Measurements from ENCODE around the gene CTRB1. TPM values are rescaled to one million over a fixed set of nuclear protein-coding genes. Genes with fewer than 3 reads are reported as not detected.

The CTRB1 gene
- total RNA-seq, 4 donors from 2014 or later: not detected

- TF ChIP-seq POLR2A (IDR thresholded peaks at IDR 0.05) (no peak), POLR2AphosphoS5 (IDR thresholded peaks at IDR 0.05) (no peak), EP300 (IDR thresholded peaks at IDR 0.05) (no peak), CTCF (IDR thresholded peaks at IDR 0.05) (no peak)
- 96 to 98% methylated on average over 7 to 9 of the region's 21 CpGs for WGBS, 2 donors (ENCODE audit: low coverage in 1 of 2)
- ATAC-seq: no peak
Observed at GRCh38 chr16:75192606-75193264, 26.1 kb upstream of the CTRB1 start.

GRCh38 chr16:75193265-75193650 is 25.5 kb upstream of the CTRB1 start:
- Histone ChIP-seq H3K9me3 (no peaks in the 10 kb centered on the region), H3K4me3 (no peak overlapping the region), H3K27me3 (peaks cover 26% of the 10 kb centered on the region), H3K36me3 (no peaks in the 10 kb centered on the region), H3K27ac (no peak overlapping the region), H3K4me1 (peaks cover 0 to 4% (median 0%) of the 10 kb centered on the region in 3 donors)
- TF ChIP-seq POLR2AphosphoS5 (IDR thresholded peaks at IDR 0.05) (no peak), POLR2A (IDR thresholded peaks at IDR 0.05) (no peak), EP300 (IDR thresholded peaks at IDR 0.05) (no peak), CTCF (IDR thresholded peaks at IDR 0.05) (no peak)
- WGBS, 2 donors (ENCODE audit: low coverage in 1 of 2): 74% methylated on average over 2 of the region's 4 CpGs; no CpG with 5 or more reads in 1 of the 2 donors
- no peak for ATAC-seq

More at GRCh38 chr16:75192606-75193264, 26.1 kb upstream of the CTRB1 start:
- Histone ChIP-seq H3K4me1 (no peaks in the 10 kb centered on the region), H3K36me3 (no peaks in the 10 kb centered on the region), H3K27ac (no peak overlapping the region), H3K4me3 (no peak overlapping the region), H3K27me3 (peaks cover 21% of the 10 kb centered on the region), H3K9me3 (no peaks in the 10 kb centered on the region)

GRCh38 chr16:75193730-75194444 is 24.9 kb upstream of the CTRB1 start:
- TF ChIP-seq EP300 (IDR thresholded peaks at IDR 0.05) (no peak), POLR2A (IDR thresholded peaks at IDR 0.05) (no peak), POLR2AphosphoS5 (IDR thresholded peaks at IDR 0.05) (no peak), CTCF (IDR thresholded peaks at IDR 0.05) (no peak)
- ATAC-seq: no peak
- WGBS, 2 donors (ENCODE audit: low coverage in 1 of 2): 67 to 100% methylated on average over 3 to 5 of the region's 10 CpGs
- Histone ChIP-seq H3K4me3 (no peak overlapping the region), H3K9me3 (no peaks in the 10 kb centered on the region), H3K36me3 (no peaks in the 10 kb centered on the region), H3K27ac (no peak overlapping the region), H3K4me1 (peaks cover 0 to 6% (median 0%) of the 10 kb centered on the region in 3 donors), H3K27me3 (peaks cover 28% of the 10 kb centered on the region)

GRCh38 chr16:75195811-75196790 is 22.7 kb upstream of the CTRB1 start:
- ATAC-seq: no peak
- WGBS, 2 donors (ENCODE audit: low coverage in 1 of 2): 72 to 81% methylated on average over 6 to 15 of the region's 24 CpGs

More at GRCh38 chr16:75195811-75196790, 22.7 kb upstream of the CTRB1 start:
- TF ChIP-seq POLR2A (IDR thresholded peaks at IDR 0.05): no peak
- no peak for TF ChIP-seq POLR2AphosphoS5 (IDR thresholded peaks at IDR 0.05)
- no peak for TF ChIP-seq CTCF (IDR thresholded peaks at IDR 0.05)
- TF ChIP-seq EP300 (IDR thresholded peaks at IDR 0.05): no peak
- Histone ChIP-seq H3K36me3 (no peaks in the 10 kb centered on the region), H3K4me3 (no peak overlapping the region), H3K4me1 (peaks cover 0 to 18% (median 0%) of the 10 kb centered on the region in 3 donors), H3K27me3 (peaks cover 28% of the 10 kb centered on the region), H3K9me3 (no peaks in the 10 kb centered on the region), H3K27ac (no peak overlapping the region)

All from gastroesophageal sphincter (tissue), 4 donors.